ENCODE results near the gene DOCK6.

The DOCK6 gene

GRCh38 chr19:11225172-11225571 lies 37.2 kb downstream of the DOCK6 start:
- no peak for DNase-seq (ENCODE audit: low spot score)

GRCh38 chr19:11224429-11224828 lies 37.9 kb downstream of the DOCK6 start:
- DNase-seq (ENCODE audit: low spot score), result no peak

GRCh38 chr19:11223200-11223599 lies 39.1 kb downstream of the DOCK6 start:
- DNase-seq (ENCODE audit: low spot score), result no peak

GRCh38 chr19:11221082-11221598 lies 41.2 kb downstream of the DOCK6 start:
- DNase-seq (ENCODE audit: low spot score), result no peak

- no peak for DNase-seq (ENCODE audit: low spot score)
Observed at GRCh38 chr19:11214387-11214786, 47.9 kb downstream of the DOCK6 start.

- no peak for DNase-seq (ENCODE audit: low spot score)
Observed at GRCh38 chr19:11210656-11210928, 51.7 kb downstream of the DOCK6 start.

GRCh38 chr19:11209839-11210655 lies 52.3 kb downstream of the DOCK6 start:
- DNase-seq (ENCODE audit: low spot score), result no peak

- DNase-seq (ENCODE audit: low spot score), result peak; percentile 42
Observed at GRCh38 chr19:11208561-11209471, 53.5 kb downstream of the DOCK6 start.

- DNase-seq (ENCODE audit: low spot score), result no peak
Observed at GRCh38 chr19:11205939-11206570, 56.3 kb downstream of the DOCK6 start.

DNA sequence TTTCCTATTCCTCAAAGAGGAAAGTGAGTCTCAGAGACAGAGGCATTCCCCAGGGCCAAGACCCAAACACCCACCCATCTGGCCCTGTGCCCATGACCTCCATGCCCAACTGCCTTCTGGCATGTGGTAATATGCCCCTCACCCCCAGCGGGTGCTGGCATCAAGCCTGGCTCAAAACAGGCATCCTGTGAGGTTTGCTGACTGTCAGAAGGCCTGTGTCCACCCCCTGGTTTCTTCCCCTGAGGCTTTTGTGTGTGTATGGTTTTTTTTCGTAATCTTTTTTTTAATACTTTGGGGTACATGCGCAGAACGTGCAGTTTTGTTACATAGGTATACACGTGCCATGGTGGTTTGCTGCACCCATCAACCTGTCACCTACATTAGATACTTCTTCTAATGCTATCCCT lies 57.4 kb downstream of the DOCK6 start:
- DNase-seq (ENCODE audit: low spot score), result no peak

- no peak for DNase-seq (ENCODE audit: low spot score)
Observed at GRCh38 chr19:11204076-11204602, 58.2 kb downstream of the DOCK6 start.

GRCh38 chr19:11203194-11204075 lies 58.9 kb downstream of the DOCK6 start:
- peak; percentile 91 for DNase-seq (ENCODE audit: low spot score)

- DNase-seq (ENCODE audit: low spot score), result no peak
Observed at GRCh38 chr19:11202488-11203193, 59.7 kb downstream of the DOCK6 start.

DNA sequence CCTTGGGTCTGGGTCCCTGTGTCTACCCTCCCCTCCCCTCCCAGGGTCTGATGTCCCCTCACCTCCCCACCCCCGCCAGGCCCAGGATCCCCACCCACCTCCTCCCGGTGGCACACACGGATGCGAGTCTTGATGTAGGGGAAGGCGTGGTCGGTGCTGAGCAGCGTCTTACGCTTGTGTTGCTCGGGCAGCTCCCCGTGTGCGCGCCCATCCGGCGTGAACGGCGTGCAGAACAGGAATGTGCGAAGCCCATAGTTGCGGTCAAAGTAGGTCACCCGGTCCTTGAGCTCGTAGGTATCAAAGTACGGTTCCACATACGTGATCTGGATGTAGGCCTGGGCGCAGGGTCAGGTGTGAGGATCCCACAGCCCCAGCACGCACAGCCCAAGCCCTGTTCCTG lies 60.5 kb downstream of the DOCK6 start:
- DNase-seq (ENCODE audit: low spot score), result no peak

- no peak for DNase-seq (ENCODE audit: low spot score)
Observed at GRCh38 chr19:11200931-11201330, 61.4 kb downstream of the DOCK6 start.

DNA sequence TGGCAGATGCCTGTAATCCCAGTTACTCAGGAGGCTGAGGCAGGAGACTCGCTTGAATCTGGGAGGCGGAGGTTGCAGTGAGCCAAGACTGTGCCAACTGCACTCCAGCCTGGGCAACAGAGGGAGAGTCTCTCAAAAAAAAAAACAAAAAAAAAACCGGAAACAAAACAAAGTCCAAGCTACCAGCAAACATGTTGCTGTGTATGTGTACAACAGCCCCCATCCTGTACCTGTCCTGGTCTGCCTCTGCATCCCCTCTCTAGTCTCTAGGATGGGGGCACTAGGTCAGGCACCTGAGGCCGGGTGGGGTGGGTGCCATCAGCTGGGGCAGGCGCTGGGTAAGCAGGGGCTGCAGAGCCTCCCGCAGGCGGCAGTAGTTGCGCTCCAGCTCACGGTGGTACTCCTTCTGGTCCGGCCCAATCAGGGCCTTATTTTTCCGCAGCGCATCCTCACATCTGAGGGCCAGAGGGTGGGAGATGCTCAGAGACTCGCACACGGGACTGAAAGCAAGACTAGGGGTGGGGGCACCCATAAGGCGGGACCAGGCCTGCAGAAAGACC lies 62.2 kb downstream of the DOCK6 start:
- no peak for DNase-seq (ENCODE audit: low spot score)

- DNase-seq (ENCODE audit: low spot score), result no peak
Observed at GRCh38 chr19:11199517-11199916, 62.8 kb downstream of the DOCK6 start.

GRCh38 chr19:11198769-11199424 lies 63.4 kb downstream of the DOCK6 start:
- no peak for DNase-seq (ENCODE audit: low spot score)

DNA sequence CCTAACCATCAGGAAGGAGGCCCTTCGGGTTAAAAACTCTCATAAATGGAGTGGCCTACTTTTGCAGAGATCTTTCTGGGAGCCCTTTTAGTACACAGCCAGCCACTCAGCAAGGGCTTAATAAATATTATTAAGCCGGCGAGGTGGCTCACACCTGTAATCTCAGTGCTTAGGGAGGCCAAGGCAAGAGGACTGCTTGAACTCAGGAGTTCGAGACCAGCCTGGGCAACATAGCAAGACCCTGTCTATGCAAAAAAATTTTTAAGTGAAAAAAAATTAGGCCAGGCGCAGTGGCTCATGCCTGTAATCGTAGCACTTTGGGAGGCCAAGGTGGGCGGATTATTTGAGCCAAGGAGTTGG lies 64.2 kb downstream of the DOCK6 start:
- DNase-seq (ENCODE audit: low spot score), result no peak

Measured in AG20443 (cell line).